K562 (cell line): ENCODE results near the gene TMEM245. TPM values are rescaled to one million over a fixed set of nuclear protein-coding genes. Genes with fewer than 3 reads are reported as not detected.

Experiments
- ATF7 ChIP-seq: fragments of 450-650 bp; IDR thresholded peaks from 2 replicates; pipeline ENCODE4 v1.7.1; 2014; ENCODE audit warnings: mild to moderate bottlenecking, moderate library complexity
- CHD4 ChIP-seq: fragments of 200-600 bp; sonication (generic); IDR thresholded peaks from 3 replicates; pipeline ENCODE4 v1.6.1; 2012; ENCODE audit warnings: low read depth, mild to moderate bottlenecking, mixed read lengths, low read length, inconsistent platforms; ENCODE audit not compliant: insufficient read depth, insufficient replicate concordance, poor library complexity, severe bottlenecking
- E2F8 ChIP-seq: fragments of 450-650 bp; IDR thresholded peaks from 2 replicates; pipeline ENCODE4 v1.7.1; 2018; ENCODE audit warnings: mild to moderate bottlenecking, low read depth; ENCODE audit not compliant: partially characterized antibody
- IFI16 ChIP-seq: fragments of 250-450 bp; sonication (Bioruptor Pico); IDR thresholded peaks from 2 replicates; pipeline ENCODE4 v2.1.2; 2022; ENCODE audit warnings: mild to moderate bottlenecking, inconsistent platforms
- KLF10 ChIP-seq: fragments of 250-450 bp; sonication (Bioruptor Pico); IDR thresholded peaks from 2 replicates; pipeline ENCODE4 v1.6.1; 2021; ENCODE audit warnings: matching md5 sums
- MCM7 ChIP-seq, 2 experiments: fragments of 450-650 bp; IDR thresholded peaks; 2 replicates each; pipeline ENCODE4 v1.6.1; 2016 to 2018
- NCOA1 ChIP-seq: fragments of 450-650 bp; IDR thresholded peaks from 2 replicates; pipeline ENCODE4 v1.6.1; 2016; ENCODE audit warnings: low read depth
- NFATC3 ChIP-seq: fragments of 450-650 bp; IDR thresholded peaks from 2 replicates; pipeline ENCODE4 v1.6.1; 2017; ENCODE audit warnings: mild to moderate bottlenecking
- PHB2 ChIP-seq: fragments of 450-650 bp; IDR thresholded peaks from 2 replicates; pipeline ENCODE4 v1.6.1; 2017; ENCODE audit warnings: low read depth
- POLR2H ChIP-seq: IDR thresholded peaks from 2 replicates; pipeline ENCODE4 v1.6.1; 2016; ENCODE audit warnings: missing genetic modification characterization, low read depth, mild to moderate bottlenecking, control low read depth, missing compliant biosample characterization, moderate library complexity
- SRF ChIP-seq, 2 experiments: fragments of 250-450, 450-650 bp in 1 of 2; sonication (Bioruptor Pico) in 1 of 2; sonication (generic) in 1 of 2; formaldehyde crosslinking; IDR thresholded peaks; 2 replicates each; pipeline versions ENCODE4 v1.5.0 to v1.5.1; 2020 to 2022; ENCODE audit warnings: mild to moderate bottlenecking in 1 of 2, missing genetic modification reagents in 1 of 2
- TAF7 ChIP-seq: fragments of 450-650 bp; IDR thresholded peaks from 2 replicates; pipeline ENCODE4 v1.6.1; 2016; ENCODE audit warnings: missing genetic modification characterization, missing compliant biosample characterization
- TEAD1 ChIP-seq, 2 experiments: fragments of 450-650 bp in 1 of 2; sonication (generic) in 1 of 2; formaldehyde crosslinking; IDR thresholded peaks; 2 replicates each; pipeline versions ENCODE4 v1.4.0 to v1.8.0; 2020 to 2022; ENCODE audit warnings: mild to moderate bottlenecking in 2 of 2, missing genetic modification reagents in 1 of 2
- ZBTB17 ChIP-seq: fragments of 450-650 bp; formaldehyde crosslinking; IDR thresholded peaks from 2 replicates; pipeline ENCODE4 v1.4.0; 2020; ENCODE audit warnings: mild to moderate bottlenecking
- ZBTB43 ChIP-seq: sonication (generic); formaldehyde crosslinking; IDR thresholded peaks from 2 replicates; pipeline ENCODE4 v1.8.0; 2023; ENCODE audit warnings: mild to moderate bottlenecking, missing genetic modification reagents
- ZNF407 ChIP-seq: fragments of 450-650 bp; IDR thresholded peaks from 2 replicates; pipeline ENCODE4 v1.6.1; 2016; ENCODE audit warnings: low read depth
- ZNF511 ChIP-seq: sonication (generic); formaldehyde crosslinking; IDR thresholded peaks from 2 replicates; pipeline ENCODE4 v1.8.0; 2022; ENCODE audit warnings: mild to moderate bottlenecking, missing genetic modification reagents
- ZSCAN29 ChIP-seq: fragments of 450-650 bp; IDR thresholded peaks from 2 replicates; pipeline ENCODE4 v1.6.1; 2017
- polyA plus RNA-seq, 8 experiments: library from polyadenylated mRNA; depleted of rRNA in 4 of 8; stranded (reverse) in 5 of 8; unstranded in 3 of 8; fragments of >200 nt; fragmentation: Nextera tagmentation in 2 of 8; fragmentation: Illumina TruSeq in 1 of 8; extraction: Ambion mirVana in 2 of 8; extraction: Trizol in 1 of 8; gene quantifications; 2 replicates each; pipeline versions ENCODE4 v1.2.1 to v1.2.3, GENCODE V29; 2011 to 2014; ENCODE audit warnings: inconsistent platforms in 1 of 8, missing spikeins in 1 of 8
- total RNA-seq, 7 experiments: library from RNA; depleted of rRNA in 6 of 7; stranded (reverse); fragments of >200 nt in 6 of 7; fragmentation: Illumina TruSeq in 2 of 7; extraction: Trizol in 2 of 7; gene quantifications; 2 replicates each; pipeline versions ENCODE4 v1.2.1 to v1.2.3, GENCODE V29; 2011 to 2021; ENCODE audit warnings: low replicate concordance in 1 of 7

TMEM245 gene
- total and polyA plus RNA-seq, 9 of the 15 experiments (the other 6 are each of a cell fraction or from before 2014, with no cell fraction given), result 8.5 to 43.2 (median 24.3) TPM

DNA sequence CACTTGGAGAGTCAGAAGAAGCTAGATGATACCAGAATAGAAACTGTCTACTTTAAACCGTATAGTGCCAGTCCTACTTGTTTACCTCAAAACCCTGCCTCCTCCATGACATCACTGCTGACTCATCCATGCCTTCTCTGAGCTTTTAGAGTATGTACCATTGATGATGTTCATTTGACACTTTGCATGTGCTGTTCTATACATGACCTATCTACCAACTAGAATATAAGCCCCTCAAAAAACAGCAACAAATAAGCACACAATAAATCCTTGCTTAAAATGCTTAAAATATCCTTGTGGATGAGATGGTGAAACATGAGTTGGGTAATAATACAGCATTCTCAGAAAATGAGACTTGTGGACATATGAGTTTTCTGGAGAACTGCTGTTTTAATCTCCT, 109.0 kb downstream of the TMEM245 start (continued):
- TF ChIP-seq E2F8 (no peak), TAF7 (tag) (no peak), ZSCAN29 (no peak), SRF (CRISPR knock-in tag; IDR thresholded peaks at IDR 0.05) (no peak), POLR2H (peak; percentile 27; the same call in 1 of the 2 replicates), NCOA1 (peak; percentile 64; the same call in 1 of the 2 replicates), ATF7 (peak; percentile 79), KLF10 (CRISPR knock-in tag) (no peak), MCM7 (IDR thresholded peaks at IDR 0.05) (no peak), ZNF511 (no peak), TEAD1 (CRISPR knock-in tag; IDR thresholded peaks at IDR 0.05) (no peak), IFI16 (CRISPR knock-in tag) (no peak), ZNF407 (no peak), NFATC3 (no peak), CHD4 (no peak), ZBTB43 (CRISPR knock-in tag) (no peak), PHB2 (no peak), ZBTB17 (CRISPR knock-in tag) (no peak)
